Activated naive CD8-positive, alpha-beta T cell treated with anti-CD3 and anti-CD28 coated beads, Interleukin-2, amount 50 U/mL, for 24 hours (primary cell): Measurements from ENCODE around the gene PRSS2.
A peak's percentile ranks its signal among the peaks of the same experiment; 100 is the strongest.

ENCODE experiments used
- ATAC-seq: fragments of 150-1000 bp; cut with Tn5 transposase; one replicate; pipeline ENCODE4 v1.10.0; 2021
- DNase-seq: peaks from one replicate; pipeline ENCODE4 v3.0.0; 2021
- H3K27ac Mint-ChIP-seq: one replicate; pipeline ENCODE4 v1.8.0; 2021; ENCODE audit warnings: mild to moderate bottlenecking, mixed read lengths
- H3K27me3 Mint-ChIP-seq: one replicate; pipeline ENCODE4 v1.8.0; 2021; ENCODE audit warnings: mixed read lengths
- H3K36me3 Mint-ChIP-seq: one replicate; pipeline ENCODE4 v1.8.0; 2021; ENCODE audit warnings: low read depth, mixed read lengths
- H3K4me1 Mint-ChIP-seq: one replicate; pipeline ENCODE4 v1.8.0; 2021; ENCODE audit warnings: mixed read lengths
- H3K4me3 Mint-ChIP-seq: one replicate; pipeline ENCODE4 v1.8.0; 2021; ENCODE audit warnings: mild to moderate bottlenecking, moderate library complexity, mixed read lengths
- H3K9me3 Mint-ChIP-seq: one replicate; pipeline ENCODE4 v1.8.0; 2021; ENCODE audit warnings: mixed read lengths

PRSS2 gene

GRCh38 chr7:142798451-142799436, 28.0 kb downstream of the PRSS2 start:
- Mint-ChIP-seq H3K4me3 (peak overlapping the region; percentile 100), H3K4me1 (peaks cover 77% of the 10 kb centered on the region), H3K9me3 (no peaks in the 10 kb centered on the region), H3K27ac (peak overlapping the region; percentile 98), H3K36me3 (peaks cover 78% of the 10 kb centered on the region), H3K27me3 (no peaks in the 10 kb centered on the region)
- DNase-seq (peak; percentile 42), ATAC-seq (peak; percentile 27)

GRCh38 chr7:142799437-142799835, 28.7 kb downstream of the PRSS2 start:
- Mint-ChIP-seq H3K27me3 (no peaks in the 10 kb centered on the region), H3K36me3 (peaks cover 77% of the 10 kb centered on the region)

GRCh38 chr7:142800088-142800487, 29.3 kb downstream of the PRSS2 start:
- H3K4me1 Mint-ChIP-seq: peaks cover 77% of the 10 kb centered on the region
- H3K36me3 Mint-ChIP-seq: peaks cover 80% of the 10 kb centered on the region
- DNase-seq (no peak), ATAC-seq (peak; percentile 5)
- no peaks in the 10 kb centered on the region for H3K9me3 Mint-ChIP-seq
- H3K27ac Mint-ChIP-seq: peak overlapping the region; percentile 98
- peak overlapping the region; percentile 100 for H3K4me3 Mint-ChIP-seq
- no peaks in the 10 kb centered on the region for H3K27me3 Mint-ChIP-seq

More at GRCh38 chr7:142799437-142799835, 28.7 kb downstream of the PRSS2 start:
- Mint-ChIP-seq H3K4me3 (peak overlapping the region; percentile 100), H3K9me3 (no peaks in the 10 kb centered on the region), H3K4me1 (peaks cover 77% of the 10 kb centered on the region), H3K27ac (peak overlapping the region; percentile 98)
- no peak for ATAC-seq
- DNase-seq: no peak

GRCh38 chr7:142800699-142801260, 30.0 kb downstream of the PRSS2 start:
- no peaks in the 10 kb centered on the region for H3K27me3 Mint-ChIP-seq

GRCh38 chr7:142801601-142802295, 31.0 kb downstream of the PRSS2 start:
- Mint-ChIP-seq H3K27me3 (no peaks in the 10 kb centered on the region), H3K4me3 (peak overlapping the region; percentile 100), H3K27ac (peak overlapping the region; percentile 98), H3K4me1 (peaks cover 88% of the 10 kb centered on the region), H3K9me3 (no peaks in the 10 kb centered on the region), H3K36me3 (peaks cover 80% of the 10 kb centered on the region)
- DNase-seq: no peak
- no peak for ATAC-seq

More at GRCh38 chr7:142800699-142801260, 30.0 kb downstream of the PRSS2 start:
- DNase-seq (no peak), ATAC-seq (no peak)
- Mint-ChIP-seq H3K36me3 (peaks cover 84% of the 10 kb centered on the region), H3K4me3 (peak overlapping the region; percentile 100), H3K9me3 (no peaks in the 10 kb centered on the region), H3K27ac (peak overlapping the region; percentile 98), H3K4me1 (peaks cover 78% of the 10 kb centered on the region)

GRCh38 chr7:142802301-142802700, 31.5 kb downstream of the PRSS2 start:
- ATAC-seq (no peak), DNase-seq (no peak)
- no peaks in the 10 kb centered on the region for H3K9me3 Mint-ChIP-seq
- H3K4me3 Mint-ChIP-seq: peak overlapping the region; percentile 100
- peaks cover 79% of the 10 kb centered on the region for H3K36me3 Mint-ChIP-seq
- peaks cover 93% of the 10 kb centered on the region for H3K4me1 Mint-ChIP-seq
- H3K27ac Mint-ChIP-seq: peak overlapping the region; percentile 98
- H3K27me3 Mint-ChIP-seq: no peaks in the 10 kb centered on the region

- ATAC-seq (no peak), DNase-seq (no peak)
- Mint-ChIP-seq H3K4me3 (peak overlapping the region; percentile 100), H3K27ac (peak overlapping the region; percentile 98), H3K36me3 (peaks cover 65% of the 10 kb centered on the region), H3K9me3 (no peaks in the 10 kb centered on the region), H3K4me1 (peaks cover 98% of the 10 kb centered on the region), H3K27me3 (peaks cover 2% of the 10 kb centered on the region)
Observed at GRCh38 chr7:142803901-142804300, 33.1 kb downstream of the PRSS2 start.

GRCh38 chr7:142804728-142805207, 34.0 kb downstream of the PRSS2 start:
- peak overlapping the region; percentile 98 for H3K27ac Mint-ChIP-seq
- DNase-seq (peak; percentile 69), ATAC-seq (peak; percentile 21)
- H3K4me1 Mint-ChIP-seq: peaks cover 98% of the 10 kb centered on the region
- peaks cover 4% of the 10 kb centered on the region for H3K27me3 Mint-ChIP-seq
- H3K4me3 Mint-ChIP-seq: peak overlapping the region; percentile 100
- H3K9me3 Mint-ChIP-seq: no peaks in the 10 kb centered on the region
- H3K36me3 Mint-ChIP-seq: peaks cover 56% of the 10 kb centered on the region

- DNase-seq (no peak), ATAC-seq (no peak)
- H3K4me3 Mint-ChIP-seq: peak overlapping the region; percentile 100
- H3K36me3 Mint-ChIP-seq: peaks cover 49% of the 10 kb centered on the region
- peaks cover 98% of the 10 kb centered on the region for H3K4me1 Mint-ChIP-seq
- H3K27ac Mint-ChIP-seq: peak overlapping the region; percentile 98
- peaks cover 4% of the 10 kb centered on the region for H3K27me3 Mint-ChIP-seq
- H3K9me3 Mint-ChIP-seq: no peaks in the 10 kb centered on the region
Observed at GRCh38 chr7:142805350-142806021, 34.7 kb downstream of the PRSS2 start.

- Mint-ChIP-seq H3K4me1 (peaks cover 98% of the 10 kb centered on the region), H3K27me3 (peaks cover 4% of the 10 kb centered on the region), H3K4me3 (peak overlapping the region; percentile 78), H3K36me3 (peaks cover 44% of the 10 kb centered on the region), H3K9me3 (no peaks in the 10 kb centered on the region), H3K27ac (peak overlapping the region; percentile 98)
- no peak for ATAC-seq
- no peak for DNase-seq
Observed at GRCh38 chr7:142806022-142806356, 35.2 kb downstream of the PRSS2 start.

- peaks cover 4% of the 10 kb centered on the region for H3K27me3 Mint-ChIP-seq
- DNase-seq (no peak), ATAC-seq (no peak)
- peaks cover 100% of the 10 kb centered on the region for H3K4me1 Mint-ChIP-seq
- H3K4me3 Mint-ChIP-seq: peak overlapping the region; percentile 78
- H3K27ac Mint-ChIP-seq: peak overlapping the region; percentile 98
- H3K36me3 Mint-ChIP-seq: peaks cover 35% of the 10 kb centered on the region
- no peaks in the 10 kb centered on the region for H3K9me3 Mint-ChIP-seq
Observed at GRCh38 chr7:142806957-142807356, 36.2 kb downstream of the PRSS2 start.

- ATAC-seq (peak; percentile 9), DNase-seq (peak; percentile 49)
- H3K36me3 Mint-ChIP-seq: peaks cover 25% of the 10 kb centered on the region
- peaks cover 4% of the 10 kb centered on the region for H3K27me3 Mint-ChIP-seq
- peak overlapping the region; percentile 98 for H3K27ac Mint-ChIP-seq
- H3K9me3 Mint-ChIP-seq: no peaks in the 10 kb centered on the region
- H3K4me1 Mint-ChIP-seq: peaks cover 100% of the 10 kb centered on the region
- H3K4me3 Mint-ChIP-seq: peak overlapping the region; percentile 78
Observed at GRCh38 chr7:142807855-142808460, 37.2 kb downstream of the PRSS2 start.

- DNase-seq (no peak), ATAC-seq (peak; percentile 9)
- Mint-ChIP-seq H3K27ac (peak overlapping the region; percentile 98), H3K4me1 (peaks cover 100% of the 10 kb centered on the region), H3K27me3 (peaks cover 4% of the 10 kb centered on the region), H3K4me3 (peak overlapping the region; percentile 78), H3K9me3 (no peaks in the 10 kb centered on the region), H3K36me3 (peaks cover 20% of the 10 kb centered on the region)
Observed at GRCh38 chr7:142808461-142808801, 37.7 kb downstream of the PRSS2 start.
